OCI-LY7 (cell line): ENCODE data around the gene ANKRD11. TPM values are rescaled to one million over a fixed set of nuclear protein-coding genes. Genes with fewer than 3 reads are reported as not detected.

ENCODE experiments used
- BruUV-seq: library from RNA; stranded (reverse); fragments of 400-500 nt; replicated peaks from 2 replicates; lab custom pipeline; 2021; lab: Mats Ljungman, UMichigan
- CTCF ChIA-PET: fragments of 300-600 bp; sonication (Branson Sonifier 250); formaldehyde crosslinking; loops from one replicate; lab custom pipeline; 2022; ENCODE audit warnings: antibody characterized with exemption; ENCODE audit not compliant: unreplicated experiment; lab: Charles Lee
- POLR2A ChIA-PET: fragments of 300-600 bp; sonication (Branson Sonifier 250); formaldehyde crosslinking; loops from one replicate; lab custom pipeline; 2022; ENCODE audit warnings: antibody characterized with exemption; lab: Charles Lee
- DNase-seq: peaks from one replicate; pipeline ENCODE4 v3.0.0-alpha.2; 2015; ENCODE audit warnings: low spot score
- H2AFZ ChIP-seq: fragments of 200-600 bp; sonication (generic), shearing (Covaris generic); 2 replicates; pipeline ENCODE4 v1.6.1; 2014; ENCODE audit warnings: mild to moderate bottlenecking, antibody characterized with exemption, low read length, moderate library complexity
- H3K27ac ChIP-seq: fragments of 200-600 bp; sonication (generic); 2 replicates; pipeline ENCODE4 v1.5.1; 2014; ENCODE audit warnings: mixed run types, low read depth, mild to moderate bottlenecking, moderate library complexity, low read length, inconsistent platforms; ENCODE audit not compliant: poor library complexity, severe bottlenecking
- H3K36me3 ChIP-seq: fragments of 200-600 bp; sonication (generic); 2 replicates; pipeline ENCODE4 v1.6.1; 2014; ENCODE audit warnings: mild to moderate bottlenecking, antibody characterized with exemption, low read length, moderate library complexity, mixed read lengths; ENCODE audit not compliant: insufficient read depth
- H3K4me1 ChIP-seq: fragments of 200-600 bp; sonication (generic); 2 replicates; pipeline ENCODE4 v1.5.1; 2014; ENCODE audit warnings: mild to moderate bottlenecking, low read length; ENCODE audit not compliant: insufficient read depth, poor library complexity, severe bottlenecking
- H3K4me2 ChIP-seq: fragments of 200-600 bp; sonication (generic); 2 replicates; pipeline ENCODE4 v1.6.1; 2014; ENCODE audit warnings: mild to moderate bottlenecking, low read length
- H3K4me3 ChIP-seq: fragments of 200-600 bp; sonication (generic); 2 replicates; pipeline ENCODE4 v1.5.1; 2014; ENCODE audit warnings: mild to moderate bottlenecking, low read depth, low read length; ENCODE audit not compliant: poor library complexity, severe bottlenecking
- H3K79me2 ChIP-seq: fragments of 200-600 bp; sonication (generic); 2 replicates; pipeline ENCODE4 v1.6.1; 2016; ENCODE audit warnings: low read depth, mild to moderate bottlenecking, low read length, moderate library complexity, mixed read lengths; ENCODE audit not compliant: insufficient read depth
- H3K9me2 ChIP-seq: fragments of 200-600 bp; sonication (generic); 2 replicates; pipeline ENCODE4 v1.6.1; 2016; ENCODE audit warnings: mild to moderate bottlenecking, low read length, mixed read lengths; ENCODE audit not compliant: insufficient read depth
- H3K9me3 ChIP-seq: fragments of 200-600 bp; sonication (generic); 2 replicates; pipeline ENCODE4 v1.6.1; 2014; ENCODE audit warnings: mild to moderate bottlenecking, mixed run types, low read length, mixed read lengths
- H4K20me1 ChIP-seq: fragments of 200-600 bp; sonication (generic); 2 replicates; pipeline ENCODE4 v1.6.1; 2014; ENCODE audit warnings: mild to moderate bottlenecking, antibody characterized with exemption, low read length, moderate library complexity, mixed read lengths; ENCODE audit not compliant: insufficient read depth
- EZH2phosphoT487 ChIP-seq: fragments of 200-600 bp; sonication (generic); IDR thresholded peaks from 2 replicates; pipeline ENCODE4 v1.6.1; 2018; ENCODE audit warnings: low read depth, borderline replicate concordance, mild to moderate bottlenecking, mixed run types, antibody characterized with exemption, low read length, moderate library complexity, mixed read lengths
- intact Hi-C: fragments of 100-400 bp; cut with micrococcal nuclease; formaldehyde crosslinking; loops from one replicate; pipeline ENCODE4 v1.10.0; 2022; ENCODE audit not compliant: unreplicated experiment
- total RNA-seq, 2 experiments: library from RNA; depleted of rRNA in 1 of 2; stranded (reverse); fragments of >200 nt in 1 of 2; shearing (Covaris generic) in 1 of 2; gene quantifications; 2 replicates each; pipeline ENCODE4 v1.2.3, GENCODE V29; 2014 to 2022
- TF ChIP-seq, protein P1 (sequence below): fragments of 200-600 bp; sonication (generic); conservative IDR thresholded peaks from 2 replicates; pipeline ENCODE4 v1.5.1; 2014; ENCODE audit warnings: mild to moderate bottlenecking, antibody characterized with exemption, low read length, moderate library complexity, mixed read lengths

Gene ANKRD11
- total RNA-seq, 2 experiments from 2014 or later = 89.1 to 251 TPM

DNA sequence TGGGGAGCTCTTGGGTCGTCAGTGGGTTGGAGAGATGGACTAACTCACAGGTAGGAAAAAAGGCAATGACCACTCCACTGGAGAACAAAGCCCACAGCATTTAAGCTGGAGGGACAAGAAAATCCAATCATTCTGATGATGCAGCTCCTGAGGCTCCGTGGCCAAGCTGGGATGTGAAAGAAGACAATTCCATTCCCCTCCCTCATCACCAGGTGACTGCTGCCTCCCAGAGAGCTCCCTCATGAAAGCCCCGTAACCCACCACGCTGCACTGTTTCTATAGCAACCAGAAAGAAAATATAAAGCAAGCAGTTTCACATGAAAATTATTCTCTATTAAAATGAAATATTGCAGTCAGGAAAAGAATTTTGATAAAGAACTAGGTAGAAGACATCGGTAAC is 15.2 kb downstream of the ANKRD11 start:
- ChIA-PET POLR2A (no interaction called here), CTCF (no interaction called here)
- H3K79me2 ChIP-seq = peaks cover 100% of the 10 kb centered on the region
- BruUV-seq = no TSS peak
- H3K4me1 ChIP-seq = peaks cover 68% of the 10 kb centered on the region
- no peaks in the 10 kb centered on the region for H3K9me2 ChIP-seq
- no peak for DNase-seq
- no peaks in the 10 kb centered on the region for H3K9me3 ChIP-seq
- H3K4me3 ChIP-seq = no peak overlapping the region
- intact Hi-C loops = no loop called here
- peaks cover 43% of the 10 kb centered on the region for H3K36me3 ChIP-seq
- peaks cover 70% of the 10 kb centered on the region for H4K20me1 ChIP-seq
- H3K27ac ChIP-seq = no peak overlapping the region
- TF ChIP-seq, protein P1, sequence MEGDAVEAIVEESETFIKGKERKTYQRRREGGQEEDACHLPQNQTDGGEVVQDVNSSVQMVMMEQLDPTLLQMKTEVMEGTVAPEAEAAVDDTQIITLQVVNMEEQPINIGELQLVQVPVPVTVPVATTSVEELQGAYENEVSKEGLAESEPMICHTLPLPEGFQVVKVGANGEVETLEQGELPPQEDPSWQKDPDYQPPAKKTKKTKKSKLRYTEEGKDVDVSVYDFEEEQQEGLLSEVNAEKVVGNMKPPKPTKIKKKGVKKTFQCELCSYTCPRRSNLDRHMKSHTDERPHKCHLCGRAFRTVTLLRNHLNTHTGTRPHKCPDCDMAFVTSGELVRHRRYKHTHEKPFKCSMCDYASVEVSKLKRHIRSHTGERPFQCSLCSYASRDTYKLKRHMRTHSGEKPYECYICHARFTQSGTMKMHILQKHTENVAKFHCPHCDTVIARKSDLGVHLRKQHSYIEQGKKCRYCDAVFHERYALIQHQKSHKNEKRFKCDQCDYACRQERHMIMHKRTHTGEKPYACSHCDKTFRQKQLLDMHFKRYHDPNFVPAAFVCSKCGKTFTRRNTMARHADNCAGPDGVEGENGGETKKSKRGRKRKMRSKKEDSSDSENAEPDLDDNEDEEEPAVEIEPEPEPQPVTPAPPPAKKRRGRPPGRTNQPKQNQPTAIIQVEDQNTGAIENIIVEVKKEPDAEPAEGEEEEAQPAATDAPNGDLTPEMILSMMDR = no peak
- no peak for TF ChIP-seq EZH2phosphoT487
- no peak overlapping the region for H2AFZ ChIP-seq
- peak overlapping the region; percentile 67; the same call in 1 of the 2 replicates for H3K4me2 ChIP-seq

DNA sequence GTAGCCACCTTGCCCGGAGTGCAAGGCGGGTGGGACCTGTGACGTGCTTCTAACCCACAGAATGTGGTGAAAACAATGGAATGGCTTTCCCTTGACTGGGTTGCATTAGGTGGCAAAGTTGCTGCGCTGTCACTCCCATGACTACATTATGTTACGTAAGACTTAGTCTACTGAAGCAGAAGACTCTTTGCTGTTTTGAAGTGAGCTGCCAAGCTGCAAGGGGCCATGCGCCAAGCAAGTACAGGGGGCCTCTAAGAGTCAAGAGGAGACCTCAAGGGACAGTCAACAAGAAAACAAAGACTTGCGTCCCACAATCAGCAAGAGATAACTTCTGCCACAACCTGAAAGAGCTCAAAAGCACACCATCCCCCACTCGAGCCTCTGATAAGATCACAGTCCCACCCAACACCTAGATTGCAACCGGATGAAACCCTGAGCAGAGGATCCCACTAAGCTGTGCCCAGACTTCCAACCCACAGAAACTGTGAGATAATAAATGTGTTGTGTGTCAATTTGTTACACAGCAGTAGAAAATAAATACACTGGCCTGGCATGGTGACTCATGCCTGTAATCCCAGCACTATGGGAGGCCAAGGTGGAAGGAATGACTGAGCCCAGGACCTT is 16.5 kb downstream of the ANKRD11 start:
- H3K79me2 ChIP-seq = peaks cover 100% of the 10 kb centered on the region
- H3K4me2 ChIP-seq = no peak overlapping the region
- intact Hi-C loops = no loop called here
- peaks cover 56% of the 10 kb centered on the region for H3K4me1 ChIP-seq
- DNase-seq = no peak
- no TSS peak for BruUV-seq
- H3K4me3 ChIP-seq = no peak overlapping the region
- ChIA-PET CTCF (no interaction called here), POLR2A (interaction anchor here (0.6 kb wide), 1 partner anchor 41 kb away, joined by 3 read pairs; no protein-coding TSS in a partner anchor)
- TF ChIP-seq, protein P1 = no peak
- TF ChIP-seq EZH2phosphoT487 = no peak
- no peak overlapping the region for H3K27ac ChIP-seq
- H3K9me3 ChIP-seq = no peaks in the 10 kb centered on the region
- no peak overlapping the region for H2AFZ ChIP-seq
- peaks cover 71% of the 10 kb centered on the region for H4K20me1 ChIP-seq
- no peaks in the 10 kb centered on the region for H3K9me2 ChIP-seq
- peaks cover 50% of the 10 kb centered on the region for H3K36me3 ChIP-seq

- Histone ChIP-seq H3K79me2 (peaks cover 100% of the 10 kb centered on the region), H3K36me3 (peaks cover 52% of the 10 kb centered on the region), H4K20me1 (peaks cover 69% of the 10 kb centered on the region), H3K27ac (no peak overlapping the region), H3K4me3 (no peak overlapping the region), H3K9me2 (no peaks in the 10 kb centered on the region), H3K4me1 (peaks cover 49% of the 10 kb centered on the region), H3K9me3 (no peaks in the 10 kb centered on the region), H2AFZ (no peak overlapping the region), H3K4me2 (no peak overlapping the region; the same call in 1 of the 2 replicates)
- TF ChIP-seq, protein P1 = no peak
- TF ChIP-seq EZH2phosphoT487 = no peak
- no TSS peak for BruUV-seq
- ChIA-PET CTCF (no interaction called here), POLR2A (interaction anchor here (1.0 kb wide), 1 partner anchor 16 kb away, joined by 3 read pairs; no protein-coding TSS in a partner anchor)
- DNase-seq = no peak
- intact Hi-C loops = no loop called here
Observed at GRCh38 chr16:89473136-89473712, 17.1 kb downstream of the ANKRD11 start.
